NCI-H748 treated with DMSO at 0.1 percent for 48 hours (cell line): ENCODE results near the gene IL31RA.

Experiments
- DNase-seq: peaks from one replicate; lab custom pipeline; 2025; lab: John Stamatoyannopoulos, UW

Gene IL31RA

GRCh38 chr5:55860288-55860687 is 9.1 kb downstream of the IL31RA start:
- no peak for DNase-seq

- DNase-seq = no peak
Observed at GRCh38 chr5:55860709-55861108, 9.6 kb downstream of the IL31RA start.

- no peak for DNase-seq
Observed at GRCh38 chr5:55864606-55865541, 13.7 kb downstream of the IL31RA start.

GRCh38 chr5:55865831-55866230 is 14.7 kb downstream of the IL31RA start:
- DNase-seq = no peak

GRCh38 chr5:55866485-55866884 is 15.3 kb downstream of the IL31RA start:
- no peak for DNase-seq

- no peak for DNase-seq
Observed at GRCh38 chr5:55866934-55867333, 15.8 kb downstream of the IL31RA start.

GRCh38 chr5:55868846-55869245 is 17.7 kb downstream of the IL31RA start:
- no peak for DNase-seq

GRCh38 chr5:55869847-55870246 is 18.7 kb downstream of the IL31RA start:
- no peak for DNase-seq

GRCh38 chr5:55873234-55873633 is 22.1 kb downstream of the IL31RA start:
- DNase-seq = no peak

- no peak for DNase-seq
Observed at GRCh38 chr5:55877655-55878054, 26.5 kb downstream of the IL31RA start.

GRCh38 chr5:55880453-55880852 is 29.3 kb downstream of the IL31RA start:
- no peak for DNase-seq

GRCh38 chr5:55885359-55885758 is 34.2 kb downstream of the IL31RA start:
- no peak for DNase-seq

GRCh38 chr5:55888205-55888604 is 37.0 kb downstream of the IL31RA start:
- DNase-seq = no peak

- DNase-seq = no peak
Observed at GRCh38 chr5:55892479-55892878, 41.3 kb downstream of the IL31RA start.

- DNase-seq = no peak
Observed at GRCh38 chr5:55894135-55894534, 43.0 kb downstream of the IL31RA start.

GRCh38 chr5:55895346-55895745 is 44.2 kb downstream of the IL31RA start:
- DNase-seq = no peak

- DNase-seq = no peak
Observed at GRCh38 chr5:55896238-55896637, 45.1 kb downstream of the IL31RA start.

- no peak for DNase-seq
Observed at GRCh38 chr5:55896663-55897062, 45.5 kb downstream of the IL31RA start.

GRCh38 chr5:55897206-55897894 is 46.2 kb downstream of the IL31RA start:
- DNase-seq = no peak

- DNase-seq = no peak
Observed at GRCh38 chr5:55897905-55898304, 46.7 kb downstream of the IL31RA start.

GRCh38 chr5:55899344-55899743 is 48.2 kb downstream of the IL31RA start:
- DNase-seq = no peak

- DNase-seq = no peak
Observed at GRCh38 chr5:55900068-55900467, 48.9 kb downstream of the IL31RA start.

GRCh38 chr5:55900776-55901175 is 49.6 kb downstream of the IL31RA start:
- no peak for DNase-seq
